ENCODE results near the gene MOCOS. TPM values are rescaled to one million over a fixed set of nuclear protein-coding genes. Genes with fewer than 3 reads are reported as not detected.

The MOCOS gene
- total RNA-seq: 0.33 TPM
- long read RNA-seq, partial matches to known transcripts: 1 of 1 reads
- long read RNA-seq, other reads (novel, unspliced or antisense): 0 of 1 reads

- no peaks in the 10 kb centered on the region for H3K36me3 ChIP-seq
- H3K4me3 ChIP-seq: peak within 1 kb of the TSS; percentile 67
- no peak for TF ChIP-seq CTCF (IDR thresholded peaks at IDR 0.05; ENCODE audit: borderline replicate concordance)
- peak; percentile 82 for DNase-seq
- peaks cover 19% of the 10 kb centered on the region for H3K4me1 ChIP-seq
- H3K9me3 ChIP-seq (replicated peaks): no peaks in the 10 kb centered on the region
- peaks cover 15% of the 10 kb centered on the region for H3K27me3 ChIP-seq (ENCODE audit: low read depth)
- no peak within 1 kb of the TSS for H3K27ac ChIP-seq (replicated peaks)
- intact Hi-C loops (cut with micrococcal nuclease): no loop called here
Measured at GRCh38 chr18:36187193-36187825, at the start of gene MOCOS. TSS of gene MOCOS (plus strand) at chr18:36187497. CDS start at chr18:36187540, 43 bp downstream.

- DNase-seq: no peak
- Histone ChIP-seq H3K27me3 (ENCODE audit: low read depth) (no peaks in the 10 kb centered on the region), H3K4me3 (no peak overlapping the region), H3K4me1 (no peaks in the 10 kb centered on the region), H3K27ac (replicated peaks) (no peak overlapping the region), H3K36me3 (peaks cover 83% of the 10 kb centered on the region), H3K9me3 (replicated peaks) (no peaks in the 10 kb centered on the region)
- intact Hi-C loops (cut with micrococcal nuclease): no loop called here
- no peak for TF ChIP-seq CTCF (IDR thresholded peaks at IDR 0.05; ENCODE audit: borderline replicate concordance)
Measured at GRCh38 chr18:36139245-36139644, 48.1 kb upstream of the MOCOS start.

- intact Hi-C loops (cut with micrococcal nuclease): no loop called here
- DNase-seq: no peak
- Histone ChIP-seq H3K27ac (replicated peaks) (no peak overlapping the region), H3K9me3 (replicated peaks) (no peaks in the 10 kb centered on the region), H3K4me1 (no peaks in the 10 kb centered on the region), H3K4me3 (no peak overlapping the region), H3K36me3 (peaks cover 100% of the 10 kb centered on the region), H3K27me3 (ENCODE audit: low read depth) (no peaks in the 10 kb centered on the region)
- no peak for TF ChIP-seq CTCF (IDR thresholded peaks at IDR 0.05; ENCODE audit: borderline replicate concordance)
Measured at GRCh38 chr18:36141576-36141975, 45.7 kb upstream of the MOCOS start.

- no peaks in the 10 kb centered on the region for H3K27me3 ChIP-seq (ENCODE audit: low read depth)
- DNase-seq: no peak
- peaks cover 100% of the 10 kb centered on the region for H3K36me3 ChIP-seq
- H3K9me3 ChIP-seq (replicated peaks): no peaks in the 10 kb centered on the region
- H3K27ac ChIP-seq (replicated peaks): no peak overlapping the region
- intact Hi-C loops (cut with micrococcal nuclease): no loop called here
- no peak for TF ChIP-seq CTCF (IDR thresholded peaks at IDR 0.05; ENCODE audit: borderline replicate concordance)
- no peak overlapping the region for H3K4me3 ChIP-seq
- H3K4me1 ChIP-seq: no peaks in the 10 kb centered on the region
Measured at GRCh38 chr18:36142751-36143150, 44.5 kb upstream of the MOCOS start.

GRCh38 chr18:36143391-36143790 lies 43.9 kb upstream of the MOCOS start:
- H3K27ac ChIP-seq (replicated peaks): no peak overlapping the region
- no peak for TF ChIP-seq CTCF (IDR thresholded peaks at IDR 0.05; ENCODE audit: borderline replicate concordance)
- no peaks in the 10 kb centered on the region for H3K4me1 ChIP-seq
- no peaks in the 10 kb centered on the region for H3K9me3 ChIP-seq (replicated peaks)
- DNase-seq: no peak
- H3K27me3 ChIP-seq (ENCODE audit: low read depth): no peaks in the 10 kb centered on the region
- H3K4me3 ChIP-seq: no peak overlapping the region
- peaks cover 100% of the 10 kb centered on the region for H3K36me3 ChIP-seq
- intact Hi-C loops (cut with micrococcal nuclease): no loop called here

All from left ventricle myocardium inferior (tissue), 1 donor.